ENCODE measurements around the gene DNHD1.

Gene DNHD1

DNA sequence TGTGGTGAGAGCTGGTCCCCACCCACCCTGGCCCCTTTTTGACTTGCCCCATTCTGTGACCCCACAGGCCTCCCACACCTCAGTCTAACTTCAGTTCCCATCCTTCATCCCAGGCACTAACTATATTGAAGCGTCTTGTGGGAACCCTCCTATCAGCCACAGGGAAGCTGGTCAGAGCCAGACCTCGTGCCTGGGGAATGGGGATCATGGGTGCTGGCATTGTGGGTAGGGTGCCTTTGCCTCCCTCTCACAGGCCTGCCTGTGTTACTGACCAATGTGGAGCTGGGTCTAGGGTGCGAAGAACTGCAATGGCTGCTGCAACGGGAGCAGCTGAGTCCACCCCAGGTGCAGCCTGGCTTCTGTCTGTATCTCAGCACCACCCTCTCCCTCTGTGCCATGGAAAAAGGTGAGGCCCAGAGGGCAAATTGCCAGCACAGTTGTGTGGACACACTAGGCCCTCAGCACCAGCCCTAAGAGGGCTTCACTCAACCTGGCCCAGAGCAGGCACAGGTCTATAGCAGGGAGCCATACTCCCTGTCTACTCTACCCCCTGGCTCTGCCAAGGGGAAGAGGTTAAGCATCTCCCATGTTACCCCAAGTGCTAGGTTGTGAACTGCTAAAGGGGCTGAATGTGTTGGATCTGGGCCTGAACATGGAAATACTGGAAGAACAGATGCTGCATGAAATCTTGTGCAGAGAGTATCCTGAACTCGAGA, 69.1 kb downstream of the DNHD1 start:
- DNase-seq: no peak
- peaks cover 0 to 5% of the 10 kb centered on the region in 2 donors for H3K4me1 Mint-ChIP-seq (ENCODE audit: low read depth in 2 of 2)
- H3K4me3 Mint-ChIP-seq: no peak overlapping the region
- H3K36me3 Mint-ChIP-seq (ENCODE audit: insufficient read depth): peaks cover 3% of the 10 kb centered on the region
- ATAC-seq (replicated peaks): no peak
- H3K9me3 Mint-ChIP-seq: no peaks in the 10 kb centered on the region
- H3K27me3 Mint-ChIP-seq: no peaks in the 10 kb centered on the region
- peak overlapping the region in 1 of 2 donors; percentile 25 for H3K27ac Mint-ChIP-seq

DNA sequence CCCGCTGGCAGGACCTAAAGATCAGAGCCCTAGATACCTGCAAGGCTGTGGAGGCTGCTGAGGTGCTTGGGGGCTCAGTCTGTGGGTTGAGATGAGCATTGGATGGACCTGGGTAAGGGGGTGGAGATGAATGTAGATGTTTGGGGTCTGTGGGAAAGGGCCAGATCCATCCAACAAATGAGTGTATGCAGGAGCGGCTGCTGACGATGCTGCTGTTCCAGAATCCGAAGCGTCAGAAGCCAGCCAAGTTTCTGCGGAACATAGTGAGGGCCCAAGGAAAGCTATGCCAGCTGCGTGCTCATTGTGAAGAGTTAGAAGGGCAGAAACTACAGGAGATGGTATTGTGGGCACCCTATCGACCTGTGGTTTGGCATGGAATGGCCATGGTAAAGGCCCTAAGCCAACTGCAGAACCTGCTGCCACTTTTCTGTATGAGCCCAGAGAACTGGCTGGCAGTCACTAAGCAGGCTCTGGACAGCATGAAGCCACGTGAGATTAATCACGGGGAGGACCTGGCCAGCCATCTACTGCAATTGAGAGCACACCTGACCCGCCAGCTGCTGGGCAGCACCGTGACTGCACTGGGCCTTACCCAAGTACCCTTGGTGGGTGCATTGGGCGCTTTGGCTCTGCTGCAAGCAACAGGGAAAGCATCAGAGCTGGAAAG, 69.8 kb downstream of the DNHD1 start:
- peaks cover 0 to 5% of the 10 kb centered on the region in 2 donors for H3K4me1 Mint-ChIP-seq (ENCODE audit: low read depth in 2 of 2)
- ATAC-seq (replicated peaks): no peak
- H3K4me3 Mint-ChIP-seq: no peak overlapping the region
- peak overlapping the region in 1 of 2 donors; percentile 25 for H3K27ac Mint-ChIP-seq
- peaks cover 3% of the 10 kb centered on the region for H3K36me3 Mint-ChIP-seq (ENCODE audit: insufficient read depth)
- no peaks in the 10 kb centered on the region for H3K9me3 Mint-ChIP-seq
- no peak for DNase-seq
- H3K27me3 Mint-ChIP-seq: no peaks in the 10 kb centered on the region

DNA sequence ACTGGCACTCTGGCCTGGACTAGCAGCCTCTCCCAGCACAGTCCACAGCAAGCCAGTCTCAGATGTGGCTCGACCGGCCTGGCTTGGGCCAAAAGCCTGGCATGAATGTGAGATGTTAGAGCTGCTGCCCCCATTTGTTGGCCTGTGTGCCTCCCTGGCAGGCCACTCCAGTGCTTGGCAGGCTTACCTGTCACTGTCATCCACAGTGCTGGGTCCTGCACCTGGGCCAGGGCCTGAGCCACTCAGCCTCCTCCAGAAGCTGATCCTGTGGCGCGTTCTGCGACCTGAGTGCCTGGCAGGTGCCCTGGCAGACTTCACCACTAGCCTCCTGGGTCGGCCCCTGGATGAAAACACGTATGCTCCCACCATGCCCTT, 70.3 kb downstream of the DNHD1 start:
- H3K27me3 Mint-ChIP-seq: no peaks in the 10 kb centered on the region
- H3K27ac Mint-ChIP-seq: no peak overlapping the region
- H3K4me1 Mint-ChIP-seq (ENCODE audit: low read depth in 2 of 2): peaks cover 0 to 5% of the 10 kb centered on the region in 2 donors
- no peak for DNase-seq
- H3K36me3 Mint-ChIP-seq (ENCODE audit: insufficient read depth): peaks cover 3% of the 10 kb centered on the region
- H3K9me3 Mint-ChIP-seq: no peaks in the 10 kb centered on the region
- H3K4me3 Mint-ChIP-seq: no peak overlapping the region
- no peak for ATAC-seq (replicated peaks)

GRCh38 chr11:6568191-6568918, 71.3 kb downstream of the DNHD1 start:
- Mint-ChIP-seq H3K27me3 (no peaks in the 10 kb centered on the region), H3K36me3 (ENCODE audit: insufficient read depth) (peaks cover 3% of the 10 kb centered on the region), H3K4me1 (ENCODE audit: low read depth in 2 of 2) (peaks cover 0 to 5% of the 10 kb centered on the region in 2 donors), H3K4me3 (no peak overlapping the region), H3K27ac (no peak overlapping the region), H3K9me3 (no peaks in the 10 kb centered on the region)
- DNase-seq (no peak), ATAC-seq (replicated peaks) (no peak)

DNA sequence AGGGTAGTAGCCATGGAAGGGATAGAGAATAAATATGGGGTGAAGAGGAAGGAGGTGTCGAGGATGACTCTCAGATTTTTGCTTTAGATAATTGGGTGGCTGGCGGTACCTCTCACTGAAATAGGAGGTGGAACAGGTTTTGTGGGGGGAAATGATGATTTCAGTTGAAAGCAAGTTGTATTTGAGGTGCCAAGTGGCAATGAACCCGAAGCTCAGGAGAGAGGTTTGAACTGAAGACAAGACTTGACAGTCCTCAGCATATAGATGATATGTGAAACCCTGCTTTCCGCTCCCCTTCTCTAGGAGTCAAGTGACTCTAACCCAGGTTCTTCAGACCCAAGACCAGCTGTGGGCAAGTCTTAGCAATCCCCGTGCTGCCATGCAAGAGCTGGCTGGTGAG, 72.6 kb downstream of the DNHD1 start:
- H3K9me3 Mint-ChIP-seq: no peaks in the 10 kb centered on the region
- no peak for DNase-seq
- H3K27ac Mint-ChIP-seq: peak overlapping the region in 1 of 2 donors; percentile 25
- no peak for ATAC-seq (replicated peaks)
- H3K4me1 Mint-ChIP-seq (ENCODE audit: low read depth in 2 of 2): peaks cover 0 to 5% of the 10 kb centered on the region in 2 donors
- H3K4me3 Mint-ChIP-seq: no peak overlapping the region
- peaks cover 3% of the 10 kb centered on the region for H3K36me3 Mint-ChIP-seq (ENCODE audit: insufficient read depth)
- H3K27me3 Mint-ChIP-seq: no peaks in the 10 kb centered on the region

DNA sequence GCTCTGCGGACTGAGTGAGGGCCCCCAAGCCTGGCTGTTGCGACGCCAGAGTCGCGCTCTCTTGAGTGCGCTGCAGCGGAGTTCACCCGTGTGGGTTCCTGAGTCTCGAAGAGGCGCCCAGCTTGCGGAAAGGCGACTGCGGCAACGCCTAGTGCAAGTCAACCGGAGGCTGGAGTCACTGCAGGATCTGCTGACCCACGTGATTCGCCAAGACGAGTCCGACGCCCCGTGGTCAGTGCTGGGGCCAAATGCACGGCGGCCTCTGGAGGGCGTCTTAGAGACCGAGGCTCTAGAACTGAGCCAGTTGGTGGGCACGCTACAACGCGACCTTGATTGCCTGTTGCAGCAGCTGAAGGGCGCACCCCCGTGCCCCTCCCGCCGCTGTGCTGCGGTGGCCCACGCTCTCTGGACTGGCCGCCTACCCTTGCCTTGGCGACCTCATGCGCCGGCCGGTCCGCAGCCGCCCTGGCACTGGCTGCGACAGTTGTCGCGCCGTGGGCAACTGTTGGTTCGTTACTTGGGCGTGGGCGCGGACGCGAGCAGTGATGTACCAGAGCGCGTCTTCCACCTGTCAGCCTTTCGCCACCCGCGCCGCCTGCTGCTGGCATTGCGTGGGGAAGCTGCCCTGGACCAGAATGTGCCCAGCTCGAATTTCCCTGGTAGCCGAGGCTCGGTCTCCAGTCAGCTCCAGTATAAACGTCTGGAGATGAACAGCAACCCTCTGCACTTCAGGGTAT, 73.8 kb downstream of the DNHD1 start:
- H3K27ac Mint-ChIP-seq: no peak overlapping the region
- ATAC-seq (replicated peaks) (no peak), DNase-seq (no peak)
- no peak overlapping the region for H3K4me3 Mint-ChIP-seq
- H3K9me3 Mint-ChIP-seq: no peaks in the 10 kb centered on the region
- H3K27me3 Mint-ChIP-seq: no peaks in the 10 kb centered on the region
- peaks cover 0 to 5% of the 10 kb centered on the region in 2 donors for H3K4me1 Mint-ChIP-seq (ENCODE audit: low read depth in 2 of 2)
- peaks cover 3% of the 10 kb centered on the region for H3K36me3 Mint-ChIP-seq (ENCODE audit: insufficient read depth)

GRCh38 chr11:6571434-6572008, 74.4 kb downstream of the DNHD1 start:
- peak overlapping the region in 1 of 2 donors; percentile 80 for H3K27ac Mint-ChIP-seq
- H3K27me3 Mint-ChIP-seq: no peaks in the 10 kb centered on the region

DNA sequence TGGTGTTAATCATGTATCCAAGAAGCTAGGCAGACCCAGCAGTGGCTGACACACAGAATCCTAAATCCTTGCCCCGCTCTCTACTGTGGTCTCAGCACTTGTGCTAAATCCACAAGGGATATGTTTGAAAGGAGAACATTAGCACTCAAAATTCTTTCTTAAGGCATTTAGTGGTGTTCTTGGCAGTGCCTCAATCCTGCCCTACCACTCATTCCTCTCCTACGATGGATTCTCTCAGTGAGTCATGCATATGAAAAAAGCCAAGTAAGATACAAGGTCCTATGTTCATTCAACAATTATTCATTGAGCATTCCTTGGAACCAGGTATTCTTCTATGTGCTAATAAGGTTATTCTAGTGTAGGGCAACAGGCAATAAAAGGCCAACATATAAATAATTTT, 75.1 kb downstream of the DNHD1 start:
- H3K9me3 Mint-ChIP-seq: no peaks in the 10 kb centered on the region
- DNase-seq (no peak), ATAC-seq (replicated peaks) (no peak)
- H3K4me1 Mint-ChIP-seq (ENCODE audit: low read depth in 2 of 2): peaks cover 0 to 6% of the 10 kb centered on the region in 2 donors
- no peaks in the 10 kb centered on the region for H3K27me3 Mint-ChIP-seq
- H3K27ac Mint-ChIP-seq: peak overlapping the region in 1 of 2 donors; percentile 80
- peaks cover 3% of the 10 kb centered on the region for H3K36me3 Mint-ChIP-seq (ENCODE audit: insufficient read depth)
- no peak overlapping the region for H3K4me3 Mint-ChIP-seq

More at GRCh38 chr11:6571434-6572008, 74.4 kb downstream of the DNHD1 start:
- H3K4me1 Mint-ChIP-seq (ENCODE audit: low read depth in 2 of 2): peaks cover 0 to 5% of the 10 kb centered on the region in 2 donors
- no peak for ATAC-seq (replicated peaks)
- H3K9me3 Mint-ChIP-seq: no peaks in the 10 kb centered on the region
- no peak for DNase-seq
- peaks cover 3% of the 10 kb centered on the region for H3K36me3 Mint-ChIP-seq (ENCODE audit: insufficient read depth)
- no peak overlapping the region for H3K4me3 Mint-ChIP-seq

DNA sequence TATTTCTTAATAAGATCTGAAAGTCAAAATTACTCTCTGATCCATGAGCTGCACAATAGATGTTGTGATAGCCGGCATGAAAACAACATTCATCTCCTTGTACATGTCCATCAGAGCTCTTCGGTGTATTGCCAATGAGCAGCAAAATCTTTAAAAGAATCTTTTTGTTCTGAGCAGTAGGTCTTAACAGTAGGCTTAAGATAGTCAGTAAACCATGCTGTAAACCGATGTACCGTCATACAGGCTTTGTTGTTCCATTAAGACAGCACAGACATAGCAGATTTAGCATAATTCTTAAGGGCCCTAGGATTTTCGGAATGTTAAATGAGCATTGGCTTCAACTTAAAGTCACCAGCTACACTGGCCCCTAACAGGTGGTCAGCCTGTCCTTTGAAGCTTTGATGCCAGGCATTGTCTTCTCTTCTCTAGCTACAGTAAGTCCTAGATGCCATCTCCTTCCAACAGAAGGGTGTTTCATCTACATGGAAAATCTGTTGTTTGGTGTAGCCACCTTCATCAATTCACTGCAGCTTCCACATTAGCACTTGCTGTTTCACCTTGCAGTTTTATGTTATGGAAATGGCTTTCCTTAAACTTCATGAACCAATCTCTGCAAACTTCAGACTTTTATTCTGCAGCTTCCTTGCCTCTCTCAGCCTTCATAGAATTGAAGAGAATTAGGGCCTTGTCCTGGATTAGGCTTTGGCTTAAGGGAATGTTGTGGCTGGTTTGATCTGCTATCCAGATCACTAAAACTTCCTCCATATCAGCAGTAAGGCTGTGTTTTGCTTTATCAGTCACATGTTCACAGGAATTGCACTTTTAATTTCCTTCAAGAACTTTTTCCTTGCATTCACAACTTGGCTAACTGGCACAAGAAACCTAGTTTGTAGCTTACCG, 78.0 kb downstream of the DNHD1 start:
- no peak overlapping the region for H3K4me3 Mint-ChIP-seq
- ATAC-seq (replicated peaks): no peak
- no peak overlapping the region for H3K27ac Mint-ChIP-seq
- H3K36me3 Mint-ChIP-seq (ENCODE audit: insufficient read depth): no peaks in the 10 kb centered on the region
- no peak for DNase-seq
- H3K9me3 Mint-ChIP-seq: no peaks in the 10 kb centered on the region
- peaks cover 0 to 1% of the 10 kb centered on the region in 2 donors for H3K4me1 Mint-ChIP-seq (ENCODE audit: low read depth in 2 of 2)
- H3K27me3 Mint-ChIP-seq: no peaks in the 10 kb centered on the region

- Mint-ChIP-seq H3K9me3 (no peaks in the 10 kb centered on the region), H3K4me1 (ENCODE audit: low read depth in 2 of 2) (peaks cover 0 to 4% of the 10 kb centered on the region in 2 donors), H3K4me3 (no peak overlapping the region), H3K27ac (peak overlapping the region in 1 of 2 donors; percentile 1), H3K27me3 (no peaks in the 10 kb centered on the region), H3K36me3 (ENCODE audit: insufficient read depth) (no peaks in the 10 kb centered on the region)
- DNase-seq (no peak), ATAC-seq (replicated peaks) (no peak)
These were observed 79.6 kb downstream of the DNHD1 start for GRCh38 chr11:6576471-6577373.

DNA sequence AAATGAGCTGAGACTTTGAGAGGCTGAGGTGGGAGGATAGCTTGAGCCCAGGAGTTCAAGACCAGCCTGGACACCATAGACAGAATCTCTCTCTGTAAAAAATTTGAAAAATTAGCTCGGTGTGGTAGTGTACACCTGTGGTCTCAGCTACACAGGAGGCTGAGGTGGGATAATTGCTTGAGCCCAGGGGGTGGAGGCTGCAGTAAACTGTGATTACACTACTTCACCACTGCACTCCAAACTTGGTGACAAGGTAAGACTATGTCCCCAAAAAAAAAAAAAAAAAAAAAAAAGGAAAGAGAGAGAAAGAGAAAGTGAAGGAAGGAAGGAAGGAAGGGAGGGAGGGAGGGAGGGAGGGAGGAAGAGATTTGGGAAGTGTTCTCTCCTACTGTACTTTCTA, 81.1 kb downstream of the DNHD1 start:
- H3K27me3 Mint-ChIP-seq: no peaks in the 10 kb centered on the region
- peaks cover 4% of the 10 kb centered on the region for H3K36me3 Mint-ChIP-seq (ENCODE audit: insufficient read depth)
- no peak for DNase-seq
- no peaks in the 10 kb centered on the region for H3K9me3 Mint-ChIP-seq
- ATAC-seq (replicated peaks): no peak
- H3K4me1 Mint-ChIP-seq (ENCODE audit: low read depth in 2 of 2): peaks cover 0 to 4% of the 10 kb centered on the region in 2 donors
- no peak overlapping the region for H3K4me3 Mint-ChIP-seq
- H3K27ac Mint-ChIP-seq: no peak overlapping the region
